SJCRH30 (cell line): ENCODE data around the gene C11orf68. TPM values are rescaled to one million over a fixed set of nuclear protein-coding genes. Genes with fewer than 3 reads are reported as not detected.
"Not testable (repeated sequence)": the region's sequence is repeated elsewhere in the genome, so short reads cannot be mapped to it uniquely, and the experiment has no call there.

Experiments used
- DNase-seq, 2 experiments: peaks; one replicate each; pipeline ENCODE4 v3.0.0-alpha.2; 2015 to 2020
- H3K27ac ChIP-seq: fragments of 250-450 bp; sonication (Bioruptor Pico); 2 replicates; pipeline ENCODE4 v1.5.1; 2020; ENCODE audit warnings: mild to moderate bottlenecking, moderate library complexity
- H3K27me3 ChIP-seq: fragments of 250-450 bp; sonication (Bioruptor Pico); 2 replicates; pipeline ENCODE4 v1.5.1; 2020; ENCODE audit warnings: mild to moderate bottlenecking, moderate library complexity
- H3K36me3 ChIP-seq: fragments of 250-450 bp; sonication (Bioruptor Pico); 2 replicates; pipeline ENCODE4 v1.5.1; 2020; ENCODE audit warnings: mild to moderate bottlenecking, moderate library complexity
- H3K4me1 ChIP-seq: fragments of 250-450 bp; sonication (Bioruptor Pico); 2 replicates; pipeline ENCODE4 v1.5.1; 2020; ENCODE audit warnings: mild to moderate bottlenecking, moderate library complexity
- H3K4me3 ChIP-seq: fragments of 250-450 bp; sonication (Bioruptor Pico); 2 replicates; pipeline ENCODE4 v1.5.1; 2020; ENCODE audit warnings: mild to moderate bottlenecking, moderate library complexity
- H3K9me3 ChIP-seq: fragments of 250-450 bp; sonication (Bioruptor Pico); replicated peaks from 2 replicates; pipeline ENCODE4 v1.5.1; 2020; ENCODE audit warnings: mild to moderate bottlenecking, moderate library complexity
- total RNA-seq: library from RNA; depleted of rRNA; stranded (reverse); fragments of >200 nt; shearing (Covaris generic); gene quantifications from 2 replicates; pipeline ENCODE4 v1.2.3, GENCODE V29; 2014

The C11orf68 gene
- total RNA-seq, 1 experiment from 2014 or later = 10.3 TPM

GRCh38 chr11:65894034-65894591, 24.7 kb downstream of the C11orf68 start:
- DNase-seq = no peak
- Histone ChIP-seq H3K4me1 (peaks cover 19% of the 10 kb centered on the region; the same call in 1 of the 2 replicates), H3K36me3 (no peaks in the 10 kb centered on the region), H3K27me3 (no peaks in the 10 kb centered on the region), H3K27ac (no peak overlapping the region), H3K4me3 (no peak overlapping the region), H3K9me3 (no peaks in the 10 kb centered on the region)

- no peaks in the 10 kb centered on the region for H3K9me3 ChIP-seq
- no peak overlapping the region for H3K4me3 ChIP-seq
- H3K27ac ChIP-seq = no peak overlapping the region
- no peak for DNase-seq
- peaks cover 13% of the 10 kb centered on the region; the same call in 1 of the 2 replicates for H3K4me1 ChIP-seq
- no peaks in the 10 kb centered on the region for H3K27me3 ChIP-seq
- H3K36me3 ChIP-seq = no peaks in the 10 kb centered on the region
Observed at GRCh38 chr11:65892661-65893317, 26.1 kb downstream of the C11orf68 start.

GRCh38 chr11:65892137-65892540, 26.7 kb downstream of the C11orf68 start:
- H3K4me1 ChIP-seq = peaks cover 13% of the 10 kb centered on the region; the same call in 1 of the 2 replicates
- H3K27me3 ChIP-seq, DNase-seq, H3K9me3 ChIP-seq, H3K27ac ChIP-seq, H3K36me3 ChIP-seq: not testable (repeated sequence)
- peak overlapping the region; percentile 72 for H3K4me3 ChIP-seq

- Histone ChIP-seq H3K4me1 (peaks cover 9% of the 10 kb centered on the region; the same call in 1 of the 2 replicates), H3K36me3 (no peaks in the 10 kb centered on the region)
- DNase-seq = peak; percentile 77 to 79
Observed at GRCh38 chr11:65891219-65892136, 27.4 kb downstream of the C11orf68 start.

GRCh38 chr11:65890324-65891218, 28.3 kb downstream of the C11orf68 start, which contains the start of gene CCDC85B:
Gene CCDC85B, plus strand, starts transcription at chr11:65890673. Its CDS starts 111 bp downstream, at chr11:65890784.
- peak; percentile 95 to 96 for DNase-seq
- Histone ChIP-seq H3K27ac (peak within 1 kb of the TSS; percentile 50), H3K4me1 (peaks cover 9% of the 10 kb centered on the region; the same call in 1 of the 2 replicates), H3K4me3 (peak within 1 kb of the TSS; percentile 72), H3K36me3 (no peaks in the 10 kb centered on the region), H3K9me3 (no peaks in the 10 kb centered on the region), H3K27me3 (no peaks in the 10 kb centered on the region)

More at GRCh38 chr11:65891219-65892136, 27.4 kb downstream of the C11orf68 start:
- Histone ChIP-seq H3K27me3 (no peaks in the 10 kb centered on the region), H3K9me3 (no peaks in the 10 kb centered on the region), H3K4me3 (peak overlapping the region; percentile 72), H3K27ac (peak overlapping the region; percentile 50)

- peaks cover 9% of the 10 kb centered on the region; the same call in 1 of the 2 replicates for H3K4me1 ChIP-seq
- no peaks in the 10 kb centered on the region for H3K9me3 ChIP-seq
- H3K27ac ChIP-seq = peak within 1 kb of the TSS; percentile 31; the same call in 1 of the 2 replicates
- DNase-seq = peak; percentile 97 to 98
- peaks cover 17% of the 10 kb centered on the region for H3K36me3 ChIP-seq
- H3K27me3 ChIP-seq = no peaks in the 10 kb centered on the region
- H3K4me3 ChIP-seq = peak within 1 kb of the TSS; percentile 72
Observed at GRCh38 chr11:65888163-65888814, 30.6 kb downstream of the C11orf68 start, which contains the start of gene FIBP. Gene FIBP, minus strand, starts transcription at chr11:65888471. Its CDS starts 53 bp downstream, at chr11:65888418.

GRCh38 chr11:65887723-65888162, 31.1 kb downstream of the C11orf68 start:
- Histone ChIP-seq H3K9me3 (no peaks in the 10 kb centered on the region), H3K27me3 (no peaks in the 10 kb centered on the region), H3K36me3 (peaks cover 17% of the 10 kb centered on the region), H3K27ac (peak overlapping the region; percentile 24; the same call in 1 of the 2 replicates), H3K4me1 (peaks cover 9% of the 10 kb centered on the region; the same call in 1 of the 2 replicates), H3K4me3 (peak overlapping the region; percentile 72)
- no peak for DNase-seq

GRCh38 chr11:65886826-65887722, 31.8 kb downstream of the C11orf68 start:
- DNase-seq = no peak
- Histone ChIP-seq H3K36me3 (peaks cover 17% of the 10 kb centered on the region), H3K9me3 (no peaks in the 10 kb centered on the region), H3K27me3 (no peaks in the 10 kb centered on the region), H3K4me1 (peaks cover 9% of the 10 kb centered on the region; the same call in 1 of the 2 replicates), H3K4me3 (peak overlapping the region; percentile 72), H3K27ac (no peak overlapping the region)

- H3K36me3 ChIP-seq = peaks cover 17% of the 10 kb centered on the region
- no peak overlapping the region for H3K27ac ChIP-seq
- no peak for DNase-seq
- no peaks in the 10 kb centered on the region for H3K27me3 ChIP-seq
- no peak overlapping the region for H3K4me3 ChIP-seq
- no peaks in the 10 kb centered on the region for H3K9me3 ChIP-seq
- peaks cover 5% of the 10 kb centered on the region; the same call in 1 of the 2 replicates for H3K4me1 ChIP-seq
Observed at GRCh38 chr11:65885808-65886536, 32.9 kb downstream of the C11orf68 start.

GRCh38 chr11:65885231-65885630, 33.6 kb downstream of the C11orf68 start:
- Histone ChIP-seq H3K36me3 (peaks cover 17% of the 10 kb centered on the region), H3K27ac (no peak overlapping the region), H3K27me3 (no peaks in the 10 kb centered on the region), H3K4me3 (no peak overlapping the region), H3K4me1 (peaks cover 5% of the 10 kb centered on the region; the same call in 1 of the 2 replicates), H3K9me3 (no peaks in the 10 kb centered on the region)
- no peak for DNase-seq

GRCh38 chr11:65884716-65885092, 34.2 kb downstream of the C11orf68 start:
- H3K36me3 ChIP-seq = peaks cover 17% of the 10 kb centered on the region
- H3K4me1 ChIP-seq = peaks cover 3% of the 10 kb centered on the region; the same call in 1 of the 2 replicates
- H3K4me3 ChIP-seq = no peak overlapping the region
- no peaks in the 10 kb centered on the region for H3K27me3 ChIP-seq
- peak; percentile 73 to 83 for DNase-seq
- H3K27ac ChIP-seq = no peak overlapping the region
- H3K9me3 ChIP-seq = no peaks in the 10 kb centered on the region
